HepG2 (cell line): ENCODE data around the gene MOGAT3. TPM values are rescaled to one million over a fixed set of nuclear protein-coding genes. Genes with fewer than 3 reads are reported as not detected.
A peak's percentile ranks its signal among the peaks of the same experiment; 100 is the strongest.

Source experiments
- BHLHE40 ChIP-seq: IDR thresholded peaks from 2 replicates; pipeline ENCODE4 v1.6.1; 2011; ENCODE audit warnings: low read length, improper control_type of control experiment
- CHCHD3 ChIP-seq: sonication (generic); formaldehyde crosslinking; IDR thresholded peaks from 2 replicates; pipeline ENCODE4 v1.8.0; 2022; ENCODE audit warnings: mild to moderate bottlenecking, missing genetic modification reagents, moderate library complexity
- DMAP1 ChIP-seq: IDR thresholded peaks from 2 replicates; pipeline ENCODE4 v1.6.1; 2016
- FOXP4 ChIP-seq: sonication (generic); formaldehyde crosslinking; IDR thresholded peaks from 2 replicates; pipeline ENCODE4 v1.4.0; 2020; ENCODE audit warnings: missing genetic modification reagents
- GABPB1 ChIP-seq: IDR thresholded peaks from 2 replicates; pipeline ENCODE4 v1.6.1; 2016; ENCODE audit warnings: mild to moderate bottlenecking, missing genetic modification reagents, moderate library complexity, missing compliant biosample characterization
- HMGXB4 ChIP-seq, 2 experiments: sonication (generic) in 1 of 2; formaldehyde crosslinking in 1 of 2; IDR thresholded peaks; 2 replicates each; pipeline versions ENCODE4 v1.4.0 to v1.6.1; 2018 to 2020; ENCODE audit warnings: missing genetic modification reagents in 2 of 2, borderline replicate concordance in 1 of 2, low read depth in 1 of 2, mild to moderate bottlenecking in 1 of 2, missing biosample characterization in 1 of 2
- KDM3A ChIP-seq: IDR thresholded peaks from 2 replicates; pipeline ENCODE4 v1.6.1; 2018; ENCODE audit warnings: low read depth, missing compliant biosample characterization
- PAXIP1 ChIP-seq: sonication (generic); formaldehyde crosslinking; conservative IDR thresholded peaks from 2 replicates; pipeline ENCODE4 v1.4.0; 2020; ENCODE audit warnings: mild to moderate bottlenecking, missing genetic modification reagents, moderate library complexity
- POLR2AphosphoS5 ChIP-seq: IDR thresholded peaks from 2 replicates; pipeline ENCODE4 v1.6.1; 2012; ENCODE audit warnings: low read depth, low read length
- REL ChIP-seq: sonication (generic); formaldehyde crosslinking; conservative IDR thresholded peaks from 2 replicates; pipeline ENCODE4 v1.8.0; 2022; ENCODE audit warnings: mild to moderate bottlenecking, missing genetic modification reagents, moderate library complexity
- RFX1 ChIP-seq: fragments of 450-650 bp; IDR thresholded peaks from 2 replicates; pipeline ENCODE4 v1.6.1; 2017
- SALL1 ChIP-seq: sonication (generic); formaldehyde crosslinking; IDR thresholded peaks from 2 replicates; pipeline ENCODE4 v1.8.0; 2022; ENCODE audit warnings: mild to moderate bottlenecking, missing genetic modification reagents
- SIN3A ChIP-seq: IDR thresholded peaks from 2 replicates; pipeline ENCODE4 v1.6.1; 2011; ENCODE audit warnings: low read depth, mild to moderate bottlenecking, control low read depth, low read length, borderline replicate concordance
- TGIF2 ChIP-seq: IDR thresholded peaks from 2 replicates; pipeline ENCODE4 v1.6.1; 2016; ENCODE audit warnings: control low read depth, missing compliant biosample characterization
- TSC22D2 ChIP-seq: sonication (generic); formaldehyde crosslinking; IDR thresholded peaks from 2 replicates; pipeline ENCODE4 v1.5.1; 2020; ENCODE audit warnings: missing genetic modification reagents, mild to moderate bottlenecking, borderline replicate concordance
- ZMAT3 ChIP-seq: sonication (generic); formaldehyde crosslinking; conservative IDR thresholded peaks from 2 replicates; pipeline ENCODE4 v1.7.0; 2021; ENCODE audit warnings: missing genetic modification reagents
- ZNF550 ChIP-seq: sonication (generic); formaldehyde crosslinking; IDR thresholded peaks from 2 replicates; pipeline ENCODE4 v1.4.0; 2020; ENCODE audit warnings: mild to moderate bottlenecking, missing genetic modification reagents, borderline replicate concordance
- ZNF574 ChIP-seq: sonication (generic); formaldehyde crosslinking; IDR thresholded peaks from 2 replicates; pipeline ENCODE4 v1.4.0; 2020; ENCODE audit warnings: missing genetic modification reagents
- ZNF746 ChIP-seq: sonication (generic); formaldehyde crosslinking; IDR thresholded peaks from 2 replicates; pipeline ENCODE4 v1.8.0; 2022; ENCODE audit warnings: mild to moderate bottlenecking, missing genetic modification reagents
- polyA plus RNA-seq, 8 experiments: library from polyadenylated mRNA; depleted of rRNA in 3 of 8; stranded (reverse) in 7 of 8; unstranded in 1 of 8; fragments of >200 nt; fragmentation: Illumina TruSeq in 4 of 8; extraction: Trizol in 4 of 8; gene quantifications; 2 replicates each; pipeline versions ENCODE4 v1.2.1 to v1.2.3, GENCODE V29; 2011 to 2016; ENCODE audit warnings: low read depth in 4 of 8, missing spikeins in 1 of 8, mixed read lengths in 1 of 8; ENCODE audit not compliant: insufficient read depth in 1 of 8
- total RNA-seq, 5 experiments: library from RNA; depleted of rRNA; stranded (reverse); fragments of >200 nt; fragmentation: Illumina TruSeq; extraction: Trizol; gene quantifications; 2 replicates each; pipeline ENCODE4 v1.2.3, GENCODE V29; 2016; ENCODE audit warnings: low read depth in 1 of 5

Gene MOGAT3
- total and polyA plus RNA-seq, 2 of the 13 experiments (the other 11 are each of a cell fraction or from before 2014, with no cell fraction given), result 22.5 to 30.5 TPM

GRCh38 chr7:101153969-101154692 lies 46.7 kb downstream of the MOGAT3 start, which contains the start of gene AP1S1 (continued):
- no peak for TF ChIP-seq KDM3A (CRISPR knock-in tag)
- peak; percentile 99 for TF ChIP-seq RFX1
- peak; percentile 63; the same call in 1 of the 2 replicates for TF ChIP-seq GABPB1 (CRISPR knock-in tag)
- peak; percentile 55; the same call in 1 of the 2 replicates for TF ChIP-seq ZNF574 (CRISPR knock-in tag)
- no peak for TF ChIP-seq TGIF2 (CRISPR knock-in tag)
- TF ChIP-seq SIN3A, result peak; percentile 16; the same call in 1 of the 2 replicates
- TF ChIP-seq FOXP4 (CRISPR knock-in tag), result 0 out of 2 replicates have a peak, but pooled peaks have one; percentile 12
- peak; percentile 39; the same call in 1 of the 2 replicates for TF ChIP-seq POLR2AphosphoS5
- 0 out of 2 replicates have a peak, but pooled peaks have one; percentile 4 for TF ChIP-seq TSC22D2 (CRISPR knock-in tag)
- peak; percentile 44; the same call in 1 of the 2 replicates for TF ChIP-seq PAXIP1 (CRISPR knock-in tag)
- TF ChIP-seq ZNF550 (CRISPR knock-in tag), result no peak
- TF ChIP-seq REL, result 0 out of 2 replicates have a peak, but pooled peaks have one; percentile 16
- TF ChIP-seq DMAP1, result no peak; the same call in 1 of the 2 replicates
- no peak for TF ChIP-seq CHCHD3
- peak; percentile 51 for TF ChIP-seq SALL1
- TF ChIP-seq HMGXB4 (CRISPR knock-in tag; IDR thresholded peaks at IDR 0.05; ENCODE audit: borderline replicate concordance in 1 of 2, low read depth in 1 of 2), result peak in 1 of 2 experiments; percentile 40; a peak in 1 of 4 replicates
- peak; percentile 14; the same call in 1 of the 2 replicates for TF ChIP-seq BHLHE40
- 0 out of 2 replicates have a peak, but pooled peaks have one; percentile 33 for TF ChIP-seq ZMAT3
- peak; percentile 72; the same call in 1 of the 2 replicates for TF ChIP-seq ZNF746 (CRISPR knock-in tag)
